CD4-positive, alpha-beta T cell treated with Interleukin-6 at 100 ng/mL for 8 hours (primary cell): ENCODE data around the gene BCAR1.
"Not testable (repeated sequence)": the region's sequence is repeated elsewhere in the genome, so short reads cannot be mapped to it uniquely, and the experiment has no call there.

Source experiments
- DNase-seq: peaks from one replicate; pipeline ENCODE4 v3.0.0-alpha.2; 2020; ENCODE audit warnings: mixed read lengths, low spot score

Gene BCAR1

DNA sequence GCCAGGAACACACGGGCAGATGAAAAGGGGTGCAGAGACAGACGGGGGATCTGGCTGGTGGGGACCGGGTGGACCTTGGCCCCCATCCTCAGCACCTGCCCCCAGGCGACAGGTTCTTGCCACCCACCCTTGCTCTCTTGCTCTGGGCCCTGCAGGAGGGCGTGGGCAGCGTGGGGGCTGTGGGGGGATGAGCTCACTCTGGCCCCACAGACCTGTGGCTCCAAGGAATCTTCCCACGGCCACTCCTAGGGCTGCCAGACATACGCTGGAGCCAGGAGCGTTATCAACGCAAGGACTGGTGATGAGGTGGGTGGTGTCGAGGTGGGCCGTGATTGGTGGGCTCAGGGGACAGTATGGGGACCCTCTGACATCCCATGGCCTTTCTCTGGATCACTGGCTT is 26.3 kb downstream of the BCAR1 start:
- DNase-seq, result no peak

DNA sequence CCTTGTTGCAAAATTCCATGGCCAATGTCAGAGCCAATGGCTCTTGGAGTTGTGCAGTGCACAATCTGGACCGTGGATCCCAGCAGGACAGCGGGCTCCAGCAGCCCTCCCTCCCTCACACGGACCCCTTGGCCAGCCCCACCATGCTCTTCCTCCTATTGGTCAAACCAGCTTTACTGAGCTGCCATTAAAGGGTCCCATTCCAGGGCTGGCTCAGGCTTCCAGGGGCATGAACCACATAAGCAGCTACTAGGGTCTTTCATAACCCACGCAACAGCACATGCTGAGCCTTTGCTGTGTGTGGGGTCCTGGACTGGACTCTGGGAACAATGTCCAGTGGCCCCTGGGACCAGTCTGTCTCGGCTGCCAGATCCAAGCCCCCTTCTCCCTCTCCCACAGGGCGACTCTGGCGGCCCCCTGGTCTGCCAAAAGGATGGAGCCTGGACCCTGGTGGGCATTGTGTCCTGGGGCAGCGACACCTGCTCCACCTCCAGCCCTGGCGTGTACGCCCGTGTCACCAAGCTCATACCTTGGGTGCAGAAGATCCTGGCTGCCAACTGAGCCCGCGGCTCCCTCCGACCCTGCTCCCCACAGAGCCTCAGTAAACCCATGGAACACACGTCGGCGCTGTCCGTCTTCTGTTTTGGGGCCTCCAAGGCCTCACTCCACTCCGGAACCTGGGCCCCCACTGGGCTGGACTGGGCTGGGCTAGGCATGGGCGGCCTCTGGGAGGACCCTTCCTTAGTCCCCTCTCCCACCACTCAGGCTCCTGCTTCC is 26.9 kb downstream of the BCAR1 start:
- no peak for DNase-seq

DNA sequence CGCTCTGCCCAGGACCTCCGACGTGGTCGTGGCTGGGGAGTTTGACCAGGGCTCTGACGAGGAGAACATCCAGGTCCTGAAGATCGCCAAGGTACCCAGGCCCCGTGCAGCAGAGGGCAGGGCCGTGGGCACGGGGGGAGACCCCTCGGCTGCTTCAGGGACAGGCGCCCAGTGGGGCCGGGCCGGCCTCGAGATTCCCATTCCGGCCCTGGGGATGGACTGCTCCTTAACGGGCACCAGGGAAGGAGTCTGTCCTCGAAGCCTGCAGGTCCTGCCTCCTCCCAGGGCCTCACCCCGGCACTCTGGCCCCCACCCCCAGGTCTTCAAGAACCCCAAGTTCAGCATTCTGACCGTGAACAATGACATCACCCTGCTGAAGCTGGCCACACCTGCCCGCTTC is 28.3 kb downstream of the BCAR1 start:
- DNase-seq, result not testable (repeated sequence)

DNA sequence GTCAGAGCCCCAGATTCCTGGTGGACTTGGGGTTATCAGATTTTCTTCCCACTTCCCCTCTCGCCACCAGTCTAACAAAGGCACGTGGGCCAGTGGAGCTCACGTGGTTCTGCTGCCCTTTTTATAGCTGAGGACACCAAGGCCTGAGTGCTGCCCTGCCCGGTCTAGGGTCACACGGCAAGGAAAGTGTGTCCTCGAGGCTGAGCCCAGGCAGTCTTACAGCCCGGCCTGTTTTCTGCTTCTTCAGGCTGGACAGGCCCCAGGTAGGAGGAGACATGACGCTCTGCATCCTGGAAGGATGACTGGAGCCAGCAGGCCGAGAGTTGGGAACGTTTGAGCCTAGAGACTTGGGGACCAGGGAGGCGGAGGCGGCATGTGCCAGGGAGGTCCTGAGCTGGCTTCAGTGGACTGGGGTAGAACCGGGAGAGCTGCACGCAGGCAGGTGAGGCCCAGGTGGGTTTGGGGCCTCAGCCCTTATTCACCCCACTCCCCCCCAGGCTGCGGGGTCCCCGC is 29.1 kb downstream of the BCAR1 start:
- DNase-seq, result no peak

GRCh38 chr16:75219838-75220237 is 31.6 kb downstream of the BCAR1 start:
- no peak for DNase-seq

- DNase-seq, result no peak
Measured at GRCh38 chr16:75219088-75219487, 32.3 kb downstream of the BCAR1 start.

DNA sequence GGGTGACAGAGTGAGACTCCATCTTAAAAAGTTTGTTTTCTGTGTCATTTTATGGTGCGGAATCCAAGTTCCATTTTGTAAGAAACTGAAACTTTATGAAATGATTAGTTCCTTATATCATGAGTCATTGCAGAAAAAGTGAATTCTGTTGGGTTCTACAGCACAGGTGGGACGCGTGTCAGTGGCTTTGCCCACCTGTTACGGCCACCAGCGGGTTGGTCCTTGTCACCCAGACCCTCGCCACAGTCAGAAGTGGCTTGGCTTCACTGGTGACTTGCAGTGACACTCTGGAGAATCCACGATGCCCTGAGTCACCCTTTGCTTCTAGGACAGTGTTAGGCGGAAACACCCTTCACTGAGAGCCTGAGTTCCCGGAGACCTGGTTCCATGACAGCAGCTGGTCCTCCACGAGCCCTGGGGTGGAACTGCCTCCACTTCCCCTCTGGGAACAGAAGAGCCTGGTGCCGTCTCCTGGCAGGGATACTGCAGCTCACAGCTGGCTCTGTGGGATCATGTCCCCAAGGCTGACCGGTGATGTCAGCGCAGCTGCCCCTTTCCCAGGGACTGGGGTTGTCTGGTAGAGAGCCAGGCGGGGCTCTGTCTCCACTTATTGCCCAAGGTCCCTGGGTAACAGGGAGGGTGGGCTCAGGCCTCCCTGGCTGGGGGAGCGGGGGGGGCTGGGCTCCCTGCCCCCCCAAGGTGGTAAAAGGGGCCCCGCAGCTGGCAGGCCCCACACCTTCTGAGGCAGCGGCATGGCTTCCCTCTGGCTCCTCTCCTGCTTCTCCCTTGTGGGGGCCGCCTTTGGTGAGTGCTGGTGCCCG is 33.0 kb downstream of the BCAR1 start, which contains the start of gene CTRB1:
Gene CTRB1, plus strand, starts transcription at position 733 of the 821 bp plus-strand sequence. Its CDS starts 20 bp downstream, at position 753.
- DNase-seq, result no peak

DNA sequence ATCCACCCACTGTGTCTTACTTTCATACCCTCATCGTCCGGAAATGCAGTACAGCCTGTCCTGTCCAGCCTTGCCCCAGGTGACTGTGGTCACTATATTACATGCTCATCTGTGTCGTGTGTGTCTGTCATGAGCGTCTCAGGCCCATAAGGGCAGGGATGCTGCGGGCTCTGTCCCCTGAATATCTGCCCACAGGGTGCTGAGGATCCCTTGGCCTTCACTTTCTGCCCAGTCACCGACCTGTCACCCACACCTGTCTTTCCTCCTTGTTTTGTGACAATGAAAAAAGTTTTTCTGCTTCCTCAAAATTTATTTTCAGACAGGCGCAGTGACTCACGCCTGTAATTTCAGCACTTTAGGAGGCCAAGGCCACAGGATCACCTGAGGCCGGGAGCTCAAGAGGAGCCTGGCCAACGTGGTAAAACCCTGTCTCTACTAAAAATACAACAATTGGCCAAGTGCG is 34.0 kb downstream of the BCAR1 start:
- DNase-seq, result no peak

DNA sequence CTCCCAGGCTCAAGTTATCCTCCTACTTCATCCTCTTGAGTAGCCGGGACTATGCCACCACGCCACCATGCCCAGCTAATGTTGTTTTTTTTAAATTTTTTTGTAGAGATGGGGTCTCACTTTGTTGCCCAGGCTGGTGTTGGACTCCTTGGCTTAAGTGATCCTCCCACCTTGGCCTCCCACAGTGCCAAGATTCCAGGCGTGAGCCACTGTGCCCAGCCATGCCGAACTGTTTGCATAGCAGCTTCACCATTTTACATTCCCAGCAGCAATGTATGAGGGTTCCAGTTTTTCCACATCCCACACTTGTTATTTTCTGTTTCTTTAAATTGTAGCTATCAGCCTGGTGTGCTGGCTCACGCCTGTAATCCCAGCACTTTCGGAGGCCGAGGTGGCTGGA is 34.8 kb downstream of the BCAR1 start:
- DNase-seq, result no peak

DNA sequence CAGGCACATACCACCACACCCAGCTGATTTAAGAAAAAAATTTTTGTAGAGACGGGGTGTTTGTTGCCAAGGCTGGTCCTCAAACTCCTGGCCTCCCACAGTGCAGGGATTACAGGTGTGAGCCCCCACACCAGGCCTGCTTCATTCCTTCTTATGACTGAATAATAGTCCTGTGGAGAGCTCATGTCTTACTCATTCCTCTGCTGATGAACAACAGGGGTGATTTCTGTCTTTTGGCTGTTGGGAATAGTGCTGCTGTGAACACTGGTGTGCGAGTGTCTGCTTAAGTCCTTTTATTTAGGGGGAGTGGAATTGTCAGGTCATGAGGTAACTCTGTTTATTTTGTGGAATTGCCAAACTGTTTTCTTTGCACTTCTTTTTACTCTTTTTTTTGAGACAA is 35.3 kb downstream of the BCAR1 start:
- DNase-seq, result no peak

DNA sequence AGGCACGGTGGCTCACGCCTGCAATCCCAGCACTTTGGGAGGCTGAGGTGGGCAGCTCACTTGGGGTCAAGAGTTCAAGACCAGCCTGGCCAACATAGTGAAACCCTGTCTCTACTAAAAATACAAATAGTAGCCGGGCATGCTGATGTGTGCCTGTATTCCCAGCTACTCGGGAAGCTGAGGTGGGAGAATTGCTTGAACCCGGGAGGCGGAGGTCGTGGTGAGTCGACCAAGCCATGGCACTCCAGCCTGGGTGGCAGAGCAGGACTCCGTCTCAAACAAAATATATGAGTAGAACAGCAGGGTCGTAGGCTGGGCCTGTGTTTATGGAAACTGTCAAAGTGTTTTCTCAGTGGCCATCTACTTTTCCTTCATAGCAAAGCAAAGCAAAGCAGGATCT is 40.1 kb downstream of the BCAR1 start:
- not testable (repeated sequence) for DNase-seq

DNA sequence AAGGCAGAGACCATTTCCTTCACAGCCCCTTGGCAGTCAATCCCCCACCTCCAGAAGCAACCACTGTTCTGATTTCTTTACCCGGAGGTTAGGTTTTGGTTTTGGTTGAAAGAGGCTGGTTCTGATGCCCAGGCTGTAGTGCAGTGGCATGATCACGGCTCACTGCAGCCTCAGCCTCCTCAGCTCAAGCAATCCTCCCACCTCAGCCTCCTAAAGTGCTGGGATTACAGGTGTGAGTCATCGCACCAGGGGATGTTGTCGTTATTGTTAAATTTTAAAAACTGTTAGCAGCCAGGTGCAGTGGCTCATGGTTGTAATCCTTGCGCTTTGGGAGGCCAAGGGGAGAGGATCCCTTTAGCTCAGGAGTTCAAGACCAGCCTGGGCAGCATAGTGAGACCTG is 41.5 kb downstream of the BCAR1 start:
- DNase-seq, result no peak

GRCh38 chr16:75209514-75209913 is 41.9 kb downstream of the BCAR1 start:
- not testable (repeated sequence) for DNase-seq

DNA sequence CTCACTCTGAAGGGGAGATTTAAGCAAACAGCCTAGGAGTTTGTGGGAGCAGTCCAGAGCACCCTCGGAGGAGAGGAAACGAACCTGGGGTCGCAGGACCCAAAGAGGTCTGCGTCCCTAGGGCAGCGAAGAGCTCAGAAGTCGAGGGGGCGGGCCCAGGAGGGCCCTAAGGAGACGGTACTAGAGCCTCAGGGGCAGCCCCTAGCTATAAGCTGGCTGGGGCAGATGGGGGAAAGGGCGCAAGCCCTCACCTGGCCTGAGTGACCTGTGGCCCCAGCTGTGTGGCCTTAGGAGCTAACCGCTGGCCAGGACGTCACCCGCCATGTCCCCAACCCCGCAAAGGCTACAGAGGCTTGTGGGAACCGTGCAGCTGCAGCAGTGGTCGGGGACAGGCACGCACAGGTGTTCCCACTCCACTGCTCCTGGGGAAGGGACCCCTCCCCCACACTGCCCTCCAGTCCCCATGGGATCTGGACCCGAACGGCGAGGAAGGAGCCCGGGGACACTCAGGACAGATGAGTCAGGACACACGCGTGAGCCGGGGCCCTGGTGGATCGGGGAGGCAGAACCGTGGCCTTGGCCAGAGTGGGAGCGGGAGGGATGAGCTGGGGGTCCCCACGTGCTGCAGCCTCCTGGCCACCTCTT is 42.4 kb downstream of the BCAR1 start:
- no peak for DNase-seq

DNA sequence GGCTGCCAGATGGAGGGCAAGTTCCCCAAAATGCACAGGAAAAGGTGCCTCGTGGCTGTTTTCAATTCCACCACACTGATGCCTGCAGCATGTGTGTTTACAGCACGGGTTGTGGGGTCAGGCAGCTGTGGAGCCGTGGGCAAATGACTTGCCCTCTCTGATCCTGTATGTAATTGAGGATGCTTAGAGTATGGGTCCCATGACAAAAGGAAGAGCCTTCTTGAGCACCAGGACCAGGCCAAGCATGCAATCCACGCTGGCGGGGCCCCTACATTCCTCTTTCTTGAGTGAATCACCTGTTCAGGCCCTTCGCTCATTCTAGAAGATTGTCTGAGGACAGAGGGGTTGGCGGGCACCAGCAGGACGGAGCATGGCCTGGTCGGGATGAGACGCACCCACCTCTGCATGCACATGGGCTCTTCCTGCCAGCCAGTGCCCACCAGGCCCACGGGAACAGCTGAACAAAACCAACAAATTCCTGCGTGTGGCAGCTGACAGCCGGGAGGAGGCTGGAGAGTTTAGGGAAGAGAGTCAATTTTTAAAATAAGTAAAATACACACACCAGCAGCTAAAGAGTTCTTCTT is 43.1 kb downstream of the BCAR1 start:
- DNase-seq, result no peak

- no peak for DNase-seq
Measured at GRCh38 chr16:75207831-75208230, 43.6 kb downstream of the BCAR1 start.

- DNase-seq, result no peak
Measured at GRCh38 chr16:75206749-75207451, 44.5 kb downstream of the BCAR1 start, which contains the start of gene CTRB2. TSS of gene CTRB2 (minus strand) at chr16:75207161. CDS start at chr16:75207141, 20 bp downstream.

DNA sequence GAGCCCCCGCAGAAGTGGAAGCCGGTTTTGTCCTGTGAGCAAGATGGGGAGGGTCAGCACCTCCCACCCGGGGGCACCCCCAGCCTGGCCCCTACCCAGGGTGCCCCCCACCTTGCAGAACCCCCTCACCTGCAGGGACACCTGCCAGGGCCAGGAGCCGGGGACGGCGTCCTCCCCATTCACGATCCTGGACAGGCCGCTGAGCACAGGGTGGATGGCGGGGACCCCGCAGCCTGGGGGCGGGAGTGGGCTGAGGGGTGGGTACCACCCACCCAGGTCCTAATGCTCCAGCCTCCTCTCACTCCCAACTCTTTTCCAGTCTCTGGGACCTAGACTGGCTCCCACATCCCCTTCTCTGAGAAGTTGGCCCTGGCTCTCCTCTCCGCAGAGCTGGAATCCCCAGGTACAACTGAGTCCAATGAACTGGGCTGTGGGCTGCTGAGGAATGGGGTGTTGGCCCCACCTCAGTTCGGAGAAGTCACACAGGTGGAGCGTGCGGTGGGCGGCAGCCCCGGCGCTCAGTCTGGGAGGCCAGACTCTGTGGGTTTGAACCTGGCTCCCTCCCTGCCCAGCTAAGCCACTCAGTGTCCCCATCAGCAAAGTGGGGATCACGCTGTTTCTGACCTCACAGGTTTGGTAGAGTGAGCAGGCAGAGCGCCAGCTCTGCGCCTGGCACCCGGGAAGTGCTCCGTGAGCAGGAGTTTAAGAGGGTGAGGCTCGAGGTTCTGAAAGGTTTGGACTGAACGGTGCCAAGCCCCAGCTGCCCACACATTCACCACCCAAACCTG is 45.3 kb downstream of the BCAR1 start:
- DNase-seq, result not testable (repeated sequence)

DNA sequence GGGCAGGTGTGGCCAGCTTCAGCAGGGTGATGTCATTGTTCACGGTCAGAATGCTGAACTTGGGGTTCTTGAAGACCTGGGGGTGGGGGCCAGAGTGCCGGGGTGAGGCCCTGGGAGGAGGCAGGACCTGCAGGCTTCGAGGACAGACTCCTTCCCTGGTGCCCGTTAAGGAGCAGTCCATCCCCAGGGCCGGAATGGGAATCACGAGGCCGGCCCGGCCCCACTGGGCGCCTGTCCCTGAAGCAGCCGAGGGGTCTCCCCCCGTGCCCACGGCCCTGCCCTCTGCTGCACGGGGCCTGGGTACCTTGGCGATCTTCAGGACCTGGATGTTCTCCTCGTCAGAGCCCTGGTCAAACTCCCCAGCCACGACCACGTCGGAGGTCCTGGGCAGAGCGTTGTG is 46.0 kb downstream of the BCAR1 start:
- not testable (repeated sequence) for DNase-seq

- not testable (repeated sequence) for DNase-seq
Measured at GRCh38 chr16:75204905-75205304, 46.5 kb downstream of the BCAR1 start.
